Measurements from ENCODE around the gene EBI3.
A peak's percentile ranks its signal among the peaks of the same experiment; 100 is the strongest.

The EBI3 gene

GRCh38 chr19:4183967-4184717, 45.2 kb upstream of the EBI3 start:
- Histone ChIP-seq H3K27ac (ENCODE audit: low read depth, low read length) (no peak overlapping the region), H3K4me2 (ENCODE audit: low read length) (peak overlapping the region; percentile 27; the same call in 1 of the 2 replicates)

GRCh38 chr19:4184718-4185352, 44.5 kb upstream of the EBI3 start:
- Histone ChIP-seq H3K4me3 (ENCODE audit: low read length) (no peak overlapping the region), H3K9me3 (ENCODE audit: control insufficient read depth, insufficient read depth, low read length) (no peaks in the 10 kb centered on the region), H3K9me2 (replicated peaks; ENCODE audit: control insufficient read depth, low read length) (no peaks in the 10 kb centered on the region), H3K27me3 (ENCODE audit: control insufficient read depth, low read length) (no peaks in the 10 kb centered on the region), H4K20me1 (ENCODE audit: control insufficient read depth, insufficient read depth, low read depth, low read length) (0 out of 2 replicates have a peak, but pooled peaks cover 4% of the 10 kb centered on the region), H3K4me2 (ENCODE audit: low read length) (no peak overlapping the region; the same call in 1 of the 2 replicates), H3F3A (ENCODE audit: control insufficient read depth, insufficient read depth) (no peaks in the 10 kb centered on the region), H3K79me2 (ENCODE audit: control insufficient read depth, low read length) (peaks cover 20% of the 10 kb centered on the region), H3K4me1 (ENCODE audit: control insufficient read depth, low read length) (peaks cover 40% of the 10 kb centered on the region), H3K27ac (ENCODE audit: low read depth, low read length) (no peak overlapping the region), H3K36me3 (ENCODE audit: control insufficient read depth, low read length) (peaks cover 11% of the 10 kb centered on the region)
- TF ChIP-seq CTCF (IDR thresholded peaks at IDR 0.05; ENCODE audit: low read depth, low read length, poor library complexity, severe bottlenecking), result no peak

More at GRCh38 chr19:4183967-4184717, 45.2 kb upstream of the EBI3 start:
- 0 out of 2 replicates have a peak, but pooled peaks cover 4% of the 10 kb centered on the region for H4K20me1 ChIP-seq (ENCODE audit: control insufficient read depth, insufficient read depth, low read depth, low read length)
- H3K4me3 ChIP-seq (ENCODE audit: low read length), result no peak overlapping the region
- H3K27me3 ChIP-seq (ENCODE audit: control insufficient read depth, low read length), result no peaks in the 10 kb centered on the region
- no peaks in the 10 kb centered on the region for H3K9me2 ChIP-seq (replicated peaks; ENCODE audit: control insufficient read depth, low read length)
- peaks cover 14% of the 10 kb centered on the region for H3K36me3 ChIP-seq (ENCODE audit: control insufficient read depth, low read length)
- H3K79me2 ChIP-seq (ENCODE audit: control insufficient read depth, low read length), result peaks cover 20% of the 10 kb centered on the region
- no peaks in the 10 kb centered on the region for H3F3A ChIP-seq (ENCODE audit: control insufficient read depth, insufficient read depth)
- TF ChIP-seq EZH2phosphoT487 (IDR thresholded peaks at IDR 0.05; ENCODE audit: borderline replicate concordance, low read length), result no peak
- no peak for TF ChIP-seq CTCF (IDR thresholded peaks at IDR 0.05; ENCODE audit: low read depth, low read length, poor library complexity, severe bottlenecking)
- H3K4me1 ChIP-seq (ENCODE audit: control insufficient read depth, low read length), result peaks cover 40% of the 10 kb centered on the region
- no peaks in the 10 kb centered on the region for H3K9me3 ChIP-seq (ENCODE audit: control insufficient read depth, insufficient read depth, low read length)

- H3F3A ChIP-seq (ENCODE audit: control insufficient read depth, insufficient read depth), result no peaks in the 10 kb centered on the region
- H3K36me3 ChIP-seq (ENCODE audit: control insufficient read depth, low read length), result peaks cover 7% of the 10 kb centered on the region
Measured at GRCh38 chr19:4185413-4186086, 43.8 kb upstream of the EBI3 start.

More at GRCh38 chr19:4185413-4186086, 43.8 kb upstream of the EBI3 start:
- no peak overlapping the region for H3K27ac ChIP-seq (ENCODE audit: low read depth, low read length)
- H3K9me2 ChIP-seq (replicated peaks; ENCODE audit: control insufficient read depth, low read length), result no peaks in the 10 kb centered on the region
- TF ChIP-seq EZH2phosphoT487 (IDR thresholded peaks at IDR 0.05; ENCODE audit: borderline replicate concordance, low read length) (no peak), CTCF (IDR thresholded peaks at IDR 0.05; ENCODE audit: low read depth, low read length, poor library complexity, severe bottlenecking) (no peak)
- no peaks in the 10 kb centered on the region for H3K27me3 ChIP-seq (ENCODE audit: control insufficient read depth, low read length)
- 0 out of 2 replicates have a peak, but pooled peaks cover under 1% of the 10 kb centered on the region for H4K20me1 ChIP-seq (ENCODE audit: control insufficient read depth, insufficient read depth, low read depth, low read length)
- H3K4me1 ChIP-seq (ENCODE audit: control insufficient read depth, low read length), result peaks cover 36% of the 10 kb centered on the region
- no peaks in the 10 kb centered on the region for H3K9me3 ChIP-seq (ENCODE audit: control insufficient read depth, insufficient read depth, low read length)
- peaks cover 18% of the 10 kb centered on the region for H3K79me2 ChIP-seq (ENCODE audit: control insufficient read depth, low read length)
- H3K4me3 ChIP-seq (ENCODE audit: low read length), result no peak overlapping the region
- H3K4me2 ChIP-seq (ENCODE audit: low read length), result no peak overlapping the region

Measured in DOHH2 (cell line).